CD4-positive, alpha-beta T cell treated with Interleukin-15 for 1 hour (primary cell): ENCODE measurements around the gene TMEM214.
A peak's percentile ranks its signal among the peaks of the same experiment; 100 is the strongest.
"Not testable (repeated sequence)": the region's sequence is repeated elsewhere in the genome, so short reads cannot be mapped to it uniquely, and the experiment has no call there.

Experiments used
- DNase-seq: peaks from one replicate; pipeline ENCODE4 v3.0.0-alpha.2; 2020

TMEM214 gene

DNA sequence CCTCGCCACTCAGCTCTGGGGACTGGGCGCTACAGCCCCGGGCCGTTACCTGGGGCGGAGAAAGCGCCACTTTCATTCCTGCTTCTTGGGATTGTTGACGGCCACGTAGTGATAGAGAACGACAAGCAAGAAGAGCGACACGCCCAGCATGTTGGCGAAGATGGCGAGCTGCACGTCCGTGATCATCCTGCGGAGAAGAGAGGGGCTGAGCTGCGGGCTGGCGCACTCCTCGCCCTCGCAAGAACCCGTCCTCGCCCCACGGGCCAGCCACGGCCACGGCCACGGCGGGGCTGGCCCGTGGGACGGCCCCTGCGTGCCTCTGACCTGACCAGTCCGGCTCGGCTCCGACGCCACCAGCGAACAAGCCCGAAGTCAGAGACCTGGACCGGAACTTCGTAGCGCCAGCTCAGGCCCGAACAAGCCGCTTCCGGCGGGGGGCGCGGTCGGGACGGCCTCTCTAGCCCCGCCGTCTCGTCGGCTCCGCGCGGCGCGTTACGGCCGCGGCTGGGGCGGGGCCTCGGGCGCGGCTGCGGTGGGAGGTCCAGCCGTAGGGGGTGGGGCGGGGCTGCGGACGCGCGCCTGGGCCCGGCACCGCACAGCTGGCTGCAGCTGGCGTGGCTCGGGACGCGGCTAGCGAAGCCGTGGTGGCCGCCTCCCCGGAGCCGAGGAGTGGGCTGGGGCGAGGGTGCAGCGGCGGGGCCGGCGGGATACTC is 38.7 kb downstream of the TMEM214 start, which contains the start of gene OST4:
Gene OST4, minus strand, starts transcription at position 378 of the 713 bp plus-strand sequence.
- DNase-seq, result peak; percentile 91

DNA sequence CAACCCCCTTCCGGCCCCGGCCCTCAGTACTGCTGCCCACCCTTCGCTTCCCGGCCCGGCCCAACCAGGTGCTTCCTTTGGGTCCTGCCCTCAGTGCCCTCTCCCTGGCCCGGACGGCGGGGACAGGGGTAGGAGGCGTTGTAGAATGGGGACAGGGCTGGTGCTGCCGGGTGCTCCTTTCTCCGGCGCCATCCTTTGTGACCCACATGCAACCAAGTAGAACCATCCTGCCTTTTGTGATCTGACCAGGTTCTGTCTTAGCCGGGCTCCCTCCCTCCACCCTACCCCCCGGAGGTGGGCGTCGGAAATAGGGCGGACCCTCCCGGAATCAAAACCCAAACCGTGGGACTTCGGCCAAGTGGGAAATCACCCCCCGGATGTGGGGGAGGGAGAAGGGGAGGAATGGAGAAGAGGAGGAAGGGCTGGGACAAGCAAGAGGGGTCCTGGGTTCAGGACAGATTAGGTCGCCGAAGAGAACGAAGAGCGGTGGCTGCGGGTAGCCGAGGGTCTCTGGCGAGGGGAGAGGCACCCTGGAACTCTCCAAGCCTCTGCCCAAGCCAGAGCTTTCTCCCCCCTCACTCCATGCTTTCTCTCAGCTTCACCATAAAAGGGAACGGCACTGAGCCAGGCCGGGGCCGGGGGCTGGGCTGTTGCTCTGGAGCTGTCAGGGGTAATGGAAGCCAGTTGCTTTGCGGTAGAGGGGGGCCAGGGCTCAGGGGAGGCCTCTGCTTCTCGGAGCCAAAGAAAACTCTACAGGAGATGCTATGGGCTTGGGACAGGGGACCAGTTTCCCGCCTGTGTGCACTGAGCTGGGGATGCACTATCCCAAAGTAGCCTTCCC is 39.4 kb downstream of the TMEM214 start:
- no peak for DNase-seq

DNA sequence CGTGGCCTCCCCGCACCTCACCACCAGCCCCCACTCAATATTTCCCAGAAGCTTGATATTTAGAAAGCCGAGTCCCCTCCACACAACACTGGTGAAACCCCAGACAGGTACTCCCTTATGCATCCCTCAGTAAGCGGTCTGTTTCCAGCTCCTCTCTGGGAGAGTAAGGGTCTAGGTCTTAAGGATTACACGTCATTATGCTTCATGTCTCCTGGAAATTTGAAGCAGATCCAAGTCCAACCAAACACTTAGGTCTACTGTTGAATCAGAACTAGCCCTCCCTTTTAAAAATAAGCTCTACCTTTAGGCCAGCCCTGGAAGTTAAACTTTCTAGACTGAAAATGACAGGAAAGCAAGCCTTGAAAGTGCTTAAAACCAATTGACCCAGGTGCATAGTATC is 40.2 kb downstream of the TMEM214 start:
- no peak for DNase-seq

- no peak for DNase-seq
Measured at GRCh38 chr2:27073782-27074181, 41.0 kb downstream of the TMEM214 start.

GRCh38 chr2:27074738-27075565 is 42.2 kb downstream of the TMEM214 start:
- DNase-seq, result peak; percentile 42

- DNase-seq, result not testable (repeated sequence)
Measured at GRCh38 chr2:27075566-27075871, 42.8 kb downstream of the TMEM214 start.

GRCh38 chr2:27076323-27076722 is 43.6 kb downstream of the TMEM214 start:
- DNase-seq, result no peak

DNA sequence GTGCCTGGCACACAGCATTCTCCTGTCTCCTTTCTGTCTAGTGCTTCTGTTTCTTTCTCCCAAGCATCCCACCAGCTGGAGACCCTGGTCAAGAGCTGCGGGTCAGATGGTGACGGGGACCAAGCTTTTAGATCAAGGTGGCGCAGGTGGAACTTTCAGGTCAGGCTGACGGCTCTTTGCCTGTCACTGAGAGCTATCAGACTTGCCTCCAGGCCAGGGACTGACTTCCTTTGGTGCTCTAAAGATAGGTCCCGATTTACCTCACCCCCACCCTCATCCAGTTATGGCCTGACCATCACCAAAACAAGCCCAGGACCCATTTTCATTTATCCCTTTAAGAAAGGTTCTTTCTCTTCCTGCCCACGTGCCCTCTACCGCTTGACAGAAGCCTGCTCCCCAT is 44.5 kb downstream of the TMEM214 start:
- no peak for DNase-seq

GRCh38 chr2:27078267-27079194 is 45.8 kb downstream of the TMEM214 start, which contains the start of gene EMILIN1:
Gene EMILIN1 (plus strand): TSS chr2:27078615. CDS start chr2:27079066, 451 bp downstream.
- no peak for DNase-seq

DNA sequence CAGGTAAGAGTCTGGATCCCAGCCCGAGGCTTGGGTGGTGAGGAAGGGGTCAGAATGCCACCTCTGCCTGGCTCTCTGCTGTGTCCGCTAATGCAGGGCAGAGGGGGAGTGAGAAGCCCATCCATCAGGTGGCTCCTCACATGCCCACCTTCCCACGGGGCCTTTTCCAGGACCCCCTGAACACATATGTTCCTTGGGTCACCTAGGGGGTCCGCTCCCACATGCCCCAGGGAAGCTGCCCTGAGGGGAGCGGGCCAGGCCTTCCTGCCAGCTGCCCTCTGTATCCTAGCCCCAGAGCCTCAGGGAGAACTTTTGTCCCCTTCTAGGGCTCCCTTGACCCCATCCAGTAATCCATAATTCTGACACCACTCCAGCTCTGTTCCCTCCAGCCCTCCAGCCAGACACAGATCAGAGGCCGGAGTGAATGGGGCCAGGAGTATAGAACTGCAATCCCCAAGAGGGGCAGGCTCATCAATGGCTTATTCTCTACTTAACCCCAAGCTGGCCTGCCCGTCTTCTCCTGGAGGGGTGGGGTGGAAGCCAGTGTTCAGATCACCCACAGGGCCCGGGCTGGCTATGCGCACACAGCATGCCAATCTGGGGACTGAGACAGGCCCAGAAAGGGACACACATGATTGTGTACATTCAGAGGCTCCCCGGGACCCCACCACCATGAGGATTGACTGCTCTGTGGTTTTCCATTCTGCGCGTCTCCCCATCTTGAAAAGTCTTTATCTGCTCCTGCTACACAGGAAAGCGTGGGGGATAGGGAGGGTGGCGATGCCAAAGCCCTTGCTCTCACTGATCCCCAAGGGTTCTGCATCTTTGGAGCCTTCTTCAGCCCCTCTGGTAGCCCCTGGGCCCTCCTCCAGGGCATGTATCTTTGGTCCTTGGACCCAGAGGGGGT is 46.7 kb downstream of the TMEM214 start:
- DNase-seq, result no peak

GRCh38 chr2:27080140-27080469 is 47.3 kb downstream of the TMEM214 start:
- no peak for DNase-seq

- DNase-seq, result no peak
Measured at GRCh38 chr2:27080603-27080936, 47.8 kb downstream of the TMEM214 start.

DNA sequence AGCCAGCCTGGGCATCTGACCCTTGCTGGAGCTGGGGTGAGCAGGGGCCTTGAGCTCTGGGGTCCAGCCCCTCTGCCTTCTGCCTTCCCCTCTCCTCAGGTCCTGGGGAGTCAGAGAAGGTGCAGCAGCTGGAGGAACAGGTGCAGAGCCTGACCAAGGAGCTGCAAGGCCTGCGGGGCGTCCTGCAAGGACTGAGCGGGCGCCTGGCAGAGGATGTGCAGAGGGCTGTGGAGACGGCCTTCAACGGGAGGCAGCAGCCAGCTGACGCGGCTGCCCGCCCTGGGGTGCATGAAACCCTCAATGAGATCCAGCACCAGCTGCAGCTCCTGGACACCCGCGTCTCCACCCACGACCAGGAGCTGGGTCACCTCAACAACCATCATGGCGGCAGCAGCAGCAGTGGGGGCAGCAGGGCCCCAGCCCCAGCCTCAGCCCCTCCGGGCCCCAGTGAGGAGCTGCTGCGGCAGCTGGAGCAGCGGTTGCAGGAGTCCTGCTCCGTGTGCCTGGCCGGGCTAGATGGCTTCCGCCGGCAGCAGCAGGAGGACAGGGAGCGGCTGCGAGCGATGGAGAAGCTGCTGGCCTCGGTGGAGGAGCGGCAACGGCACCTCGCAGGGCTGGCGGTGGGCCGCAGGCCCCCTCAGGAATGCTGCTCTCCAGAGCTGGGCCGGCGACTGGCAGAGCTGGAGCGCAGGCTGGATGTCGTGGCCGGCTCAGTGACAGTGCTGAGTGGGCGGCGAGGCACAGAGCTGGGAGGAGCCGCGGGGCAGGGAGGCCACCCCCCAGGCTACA is 49.4 kb downstream of the TMEM214 start:
- DNase-seq, result no peak

DNA sequence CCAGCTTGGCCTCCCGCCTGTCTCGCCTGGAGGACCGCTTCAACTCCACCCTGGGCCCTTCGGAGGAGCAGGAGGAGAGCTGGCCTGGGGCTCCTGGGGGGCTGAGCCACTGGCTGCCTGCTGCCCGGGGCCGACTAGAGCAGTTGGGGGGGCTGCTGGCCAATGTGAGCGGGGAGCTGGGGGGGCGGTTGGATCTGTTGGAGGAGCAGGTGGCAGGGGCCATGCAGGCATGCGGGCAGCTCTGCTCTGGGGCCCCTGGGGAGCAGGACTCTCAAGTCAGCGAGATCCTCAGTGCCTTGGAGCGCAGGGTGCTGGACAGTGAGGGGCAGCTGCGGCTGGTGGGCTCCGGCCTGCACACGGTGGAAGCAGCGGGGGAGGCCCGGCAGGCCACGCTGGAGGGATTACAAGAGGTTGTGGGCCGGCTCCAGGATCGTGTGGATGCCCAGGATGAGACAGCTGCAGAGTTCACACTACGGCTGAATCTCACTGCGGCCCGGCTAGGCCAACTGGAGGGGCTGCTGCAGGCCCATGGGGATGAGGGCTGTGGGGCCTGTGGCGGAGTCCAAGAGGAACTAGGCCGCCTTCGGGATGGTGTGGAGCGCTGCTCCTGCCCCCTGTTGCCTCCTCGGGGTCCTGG is 50.1 kb downstream of the TMEM214 start:
- DNase-seq, result no peak

DNA sequence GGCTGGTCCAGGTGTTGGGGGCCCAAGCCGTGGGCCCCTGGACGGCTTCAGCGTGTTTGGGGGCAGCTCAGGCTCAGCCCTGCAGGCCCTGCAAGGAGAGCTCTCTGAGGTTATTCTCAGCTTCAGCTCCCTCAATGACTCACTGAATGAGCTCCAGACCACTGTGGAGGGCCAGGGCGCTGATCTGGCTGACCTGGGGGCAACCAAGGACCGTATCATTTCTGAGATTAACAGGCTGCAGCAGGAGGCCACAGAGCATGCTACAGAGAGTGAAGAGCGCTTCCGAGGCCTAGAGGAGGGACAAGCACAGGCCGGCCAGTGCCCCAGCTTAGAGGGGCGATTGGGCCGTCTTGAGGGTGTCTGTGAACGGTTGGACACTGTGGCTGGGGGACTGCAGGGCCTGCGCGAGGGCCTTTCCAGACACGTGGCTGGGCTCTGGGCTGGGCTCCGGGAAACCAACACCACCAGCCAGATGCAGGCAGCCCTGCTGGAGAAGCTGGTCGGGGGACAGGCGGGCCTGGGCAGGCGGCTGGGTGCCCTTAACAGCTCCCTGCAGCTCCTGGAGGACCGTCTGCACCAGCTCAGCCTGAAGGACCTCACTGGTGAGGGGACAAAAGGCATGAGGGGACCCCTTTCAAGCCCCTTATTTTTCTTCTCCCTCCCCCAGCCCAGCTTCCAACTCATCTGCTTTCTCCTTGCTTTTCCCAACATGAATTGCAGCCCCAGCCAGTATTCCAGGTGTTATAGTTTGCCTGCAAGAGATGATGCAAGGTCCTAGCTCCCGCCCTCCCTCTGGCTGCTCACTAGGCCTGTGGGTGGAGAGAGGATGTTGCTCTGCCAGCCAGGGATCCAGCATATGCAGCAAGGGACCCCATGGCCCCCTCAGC is 50.9 kb downstream of the TMEM214 start:
- DNase-seq, result no peak

GRCh38 chr2:27084297-27085061 is 51.7 kb downstream of the TMEM214 start:
- no peak for DNase-seq

- DNase-seq, result no peak
Measured at GRCh38 chr2:27085062-27085672, 52.4 kb downstream of the TMEM214 start.

GRCh38 chr2:27085673-27086089 is 52.9 kb downstream of the TMEM214 start:
- peak; percentile 36 for DNase-seq
